ENCODE results near the gene UTP11. TPM values are rescaled to one million over a fixed set of nuclear protein-coding genes. Genes with fewer than 3 reads are reported as not detected.
"Not testable (repeated sequence)": the region's sequence is repeated elsewhere in the genome, so short reads cannot be mapped to it uniquely, and the experiment has no call there.

UTP11 gene, protein sequence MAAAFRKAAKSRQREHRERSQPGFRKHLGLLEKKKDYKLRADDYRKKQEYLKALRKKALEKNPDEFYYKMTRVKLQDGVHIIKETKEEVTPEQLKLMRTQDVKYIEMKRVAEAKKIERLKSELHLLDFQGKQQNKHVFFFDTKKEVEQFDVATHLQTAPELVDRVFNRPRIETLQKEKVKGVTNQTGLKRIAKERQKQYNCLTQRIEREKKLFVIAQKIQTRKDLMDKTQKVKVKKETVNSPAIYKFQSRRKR
- 86.4 and 144 TPM in 2 replicates for polyA plus RNA-seq
- polyA minus RNA-seq: 49.9 and 62.7 TPM in 2 replicates

- Histone ChIP-seq H3K27me3 (ENCODE audit: insufficient read depth, low read depth, low read length) (no peaks in the 10 kb centered on the region), H2AFZ (ENCODE audit: low read depth, low read length) (peak within 1 kb of the TSS; percentile 53), H3K79me2 (replicated peaks; ENCODE audit: insufficient read depth, low read length) (peaks cover 18% of the 10 kb centered on the region), H3F3A (ENCODE audit: insufficient read depth, low read length, poor library complexity, severe bottlenecking) (no peaks in the 10 kb centered on the region), H3K4me3 (ENCODE audit: low read length) (peak within 1 kb of the TSS; percentile 70), H4K20me1 (ENCODE audit: insufficient read depth) (no peaks in the 10 kb centered on the region), H3K9me3 (ENCODE audit: low read length) (no peaks in the 10 kb centered on the region), H3K36me3 (ENCODE audit: insufficient read depth, low read length) (peaks cover 3% of the 10 kb centered on the region), H3K27ac (ENCODE audit: low read length) (peak within 1 kb of the TSS; percentile 95), H3K9me2 (ENCODE audit: insufficient read depth, low read length) (no peaks in the 10 kb centered on the region), H3K4me2 (ENCODE audit: low read length) (peak within 1 kb of the TSS; percentile 26), H3K9ac (ENCODE audit: low read length) (peak within 1 kb of the TSS; percentile 85)
- peak; percentile 50 for TF ChIP-seq EP300 (conservative IDR thresholded peaks at IDR 0.05; ENCODE audit: poor library complexity, severe bottlenecking)
- peak; percentile 98 for TF ChIP-seq REST (IDR thresholded peaks at IDR 0.05; ENCODE audit: borderline replicate concordance)
- TF ChIP-seq SMC3 (conservative IDR thresholded peaks at IDR 0.05; ENCODE audit: poor library complexity): peak; percentile 36
- TF ChIP-seq MXI1 (conservative IDR thresholded peaks at IDR 0.05; ENCODE audit: poor library complexity, severe bottlenecking): peak; percentile 92
- TF ChIP-seq, protein P1, sequence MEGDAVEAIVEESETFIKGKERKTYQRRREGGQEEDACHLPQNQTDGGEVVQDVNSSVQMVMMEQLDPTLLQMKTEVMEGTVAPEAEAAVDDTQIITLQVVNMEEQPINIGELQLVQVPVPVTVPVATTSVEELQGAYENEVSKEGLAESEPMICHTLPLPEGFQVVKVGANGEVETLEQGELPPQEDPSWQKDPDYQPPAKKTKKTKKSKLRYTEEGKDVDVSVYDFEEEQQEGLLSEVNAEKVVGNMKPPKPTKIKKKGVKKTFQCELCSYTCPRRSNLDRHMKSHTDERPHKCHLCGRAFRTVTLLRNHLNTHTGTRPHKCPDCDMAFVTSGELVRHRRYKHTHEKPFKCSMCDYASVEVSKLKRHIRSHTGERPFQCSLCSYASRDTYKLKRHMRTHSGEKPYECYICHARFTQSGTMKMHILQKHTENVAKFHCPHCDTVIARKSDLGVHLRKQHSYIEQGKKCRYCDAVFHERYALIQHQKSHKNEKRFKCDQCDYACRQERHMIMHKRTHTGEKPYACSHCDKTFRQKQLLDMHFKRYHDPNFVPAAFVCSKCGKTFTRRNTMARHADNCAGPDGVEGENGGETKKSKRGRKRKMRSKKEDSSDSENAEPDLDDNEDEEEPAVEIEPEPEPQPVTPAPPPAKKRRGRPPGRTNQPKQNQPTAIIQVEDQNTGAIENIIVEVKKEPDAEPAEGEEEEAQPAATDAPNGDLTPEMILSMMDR (IDR thresholded peaks at IDR 0.05; ENCODE audit: poor library complexity, severe bottlenecking): peak; percentile 36
- peak; percentile 100 for TF ChIP-seq TAF1 (IDR thresholded peaks at IDR 0.05; ENCODE audit: low read depth)
- peak; percentile 91 for TF ChIP-seq POLR2AphosphoS5 (IDR thresholded peaks at IDR 0.05)
- no peak for TF ChIP-seq EZH2 (IDR thresholded peaks at IDR 0.05; ENCODE audit: borderline replicate concordance, insufficient read depth, low read length, poor library complexity, severe bottlenecking)
- peak; percentile 28 for TF ChIP-seq RAD21 (conservative IDR thresholded peaks at IDR 0.05)
Observed at GRCh38 chr1:38012363-38013226, at the start of gene UTP11. Gene UTP11 (plus strand): TSS chr1:38012734. CDS start chr1:38012803, 69 bp downstream.

GRCh38 chr1:37964106-37964505 lies 48.4 kb upstream of the UTP11 start:
- H2AFZ ChIP-seq (ENCODE audit: low read depth, low read length); H3K79me2 ChIP-seq (replicated peaks; ENCODE audit: insufficient read depth, low read length); H3K27ac ChIP-seq (ENCODE audit: low read length); H3K9me3 ChIP-seq (ENCODE audit: low read length); H3K36me3 ChIP-seq (ENCODE audit: insufficient read depth, low read length); H3K27me3 ChIP-seq (ENCODE audit: insufficient read depth, low read depth, low read length); H4K20me1 ChIP-seq (ENCODE audit: insufficient read depth); H3K9ac ChIP-seq (ENCODE audit: low read length); H3K4me3 ChIP-seq (ENCODE audit: low read length); H3F3A ChIP-seq (ENCODE audit: insufficient read depth, low read length, poor library complexity, severe bottlenecking); H3K4me2 ChIP-seq (ENCODE audit: low read length); H3K9me2 ChIP-seq (ENCODE audit: insufficient read depth, low read length): not testable (repeated sequence)
